HCT116 (cell line): ENCODE results near the gene NPL. TPM values are rescaled to one million over a fixed set of nuclear protein-coding genes. Genes with fewer than 3 reads are reported as not detected.

Source experiments
- ATAC-seq: fragments of 200-7000 bp; cut with Tn5 transposase; 2 replicates; pipeline ENCODE4 v1.9.1; 2020; ENCODE audit warnings: mild to moderate bottlenecking, moderate library complexity
- BruUV-seq: library from RNA; stranded (reverse); fragments of 400-500 nt; replicated peaks from 2 replicates; lab custom pipeline; 2021; lab: Mats Ljungman, UMichigan
- CTCF ChIA-PET: fragments of 300-600 bp; sonication (Branson Sonifier 250); formaldehyde crosslinking; loops from one replicate; lab custom pipeline; 2021; ENCODE audit warnings: antibody characterized with exemption; lab: Charles Lee
- POLR2A ChIA-PET: fragments of 300-600, 350-600 bp; sonication (Branson Sonifier 250); formaldehyde crosslinking; loops from one replicate; lab custom pipeline; 2021; ENCODE audit warnings: antibody characterized with exemption; lab: Charles Lee
- RAD21 ChIA-PET, 2 experiments: fragments of 300-600 bp; sonication (Branson Sonifier 250); formaldehyde crosslinking; loops; one replicate each; lab custom pipeline; 2023; ENCODE audit warnings: low total read pairs in 2 of 2; ENCODE audit not compliant: uncharacterized antibody in 2 of 2, unreplicated experiment in 2 of 2, low non-redundant PET in 1 of 2; lab: Charles Lee
- DNase-seq: peaks from one replicate; pipeline ENCODE4 v3.0.0-alpha.2; 2010; ENCODE audit warnings: low read depth, low spot score
- H2AFZ ChIP-seq: fragments of 200-600 bp; shearing (Covaris generic), sonication (generic); 2 replicates; pipeline ENCODE4 v1.6.1; 2017; ENCODE audit warnings: low read depth, mixed run types, mixed read lengths, antibody characterized with exemption, low read length; ENCODE audit not compliant: poor library complexity, severe bottlenecking
- H3K27ac ChIP-seq: 2 replicates; pipeline ENCODE4 v1.5.1; 2012; ENCODE audit warnings: low read depth, low read length
- H3K27me3 ChIP-seq: fragments of 200-600 bp; sonication (generic); 2 replicates; pipeline ENCODE4 v1.6.1; 2016; ENCODE audit warnings: mixed run types, low read length, mixed read lengths; ENCODE audit not compliant: insufficient read depth
- H3K36me3 ChIP-seq, 2 experiments: fragments of 200-500 bp in 1 of 2; fragments of 200-600 bp in 1 of 2; sonication (Bioruptor generic) in 1 of 2; sonication (generic) in 1 of 2; 2 replicates each; pipeline versions ENCODE4 v1.5.1 to v1.6.1; 2014 to 2016; ENCODE audit warnings: low read length in 2 of 2, inconsistent platforms in 1 of 2, mixed read lengths in 1 of 2, mixed run types in 1 of 2; ENCODE audit not compliant: insufficient read depth in 2 of 2, control insufficient read depth in 1 of 2
- H3K4me1 ChIP-seq, 2 experiments: fragments of 200-600 bp in 1 of 2; sonication (generic) in 1 of 2; 2 replicates each; pipeline versions ENCODE4 v1.5.1 to v1.6.1; 2012 to 2017; ENCODE audit warnings: low read length in 2 of 2, inconsistent platforms in 1 of 2, mild to moderate bottlenecking in 1 of 2, mixed read lengths in 1 of 2, mixed run types in 1 of 2, moderate library complexity in 1 of 2; ENCODE audit not compliant: insufficient read depth in 2 of 2, control insufficient read depth in 1 of 2
- H3K4me2 ChIP-seq: fragments of 200-600 bp; sonication (generic); 2 replicates; pipeline ENCODE4 v1.6.1; 2017; ENCODE audit warnings: mixed run types, low read length, mixed read lengths
- H3K4me3 ChIP-seq, 2 experiments: fragments of 200-600 bp in 1 of 2; sonication (generic) in 1 of 2; replicated peaks in 1 of 2; 2 replicates each; pipeline ENCODE4 v1.5.1; 2011 to 2016; ENCODE audit warnings: low read length in 2 of 2, control low read depth in 1 of 2, low read depth in 1 of 2, mild to moderate bottlenecking in 1 of 2, mixed read lengths in 1 of 2, mixed run types in 1 of 2
- H3K79me2 ChIP-seq: fragments of 200-600 bp; sonication (generic); 2 replicates; pipeline ENCODE4 v1.6.1; 2017; ENCODE audit warnings: mild to moderate bottlenecking, mixed run types, low read length, moderate library complexity, mixed read lengths; ENCODE audit not compliant: insufficient read depth
- H3K9ac ChIP-seq: fragments of 200-600 bp; sonication (generic); 2 replicates; pipeline ENCODE4 v1.6.1; 2016; ENCODE audit warnings: low read length, mixed read lengths
- H3K9me2 ChIP-seq: fragments of 200-600 bp; sonication (generic), shearing (Covaris generic); 2 replicates; pipeline ENCODE4 v1.6.1; 2017; ENCODE audit warnings: mixed run types, mild to moderate bottlenecking, moderate library complexity; ENCODE audit not compliant: insufficient read depth
- H3K9me3 ChIP-seq, 2 experiments: fragments of 200-500 bp in 1 of 2; fragments of 200-600 bp in 1 of 2; sonication (Bioruptor generic) in 1 of 2; sonication (generic) in 1 of 2; 2 replicates each; pipeline ENCODE4 v1.6.1; 2014 to 2017; ENCODE audit warnings: low read length in 2 of 2, mixed read lengths in 2 of 2, inconsistent platforms in 1 of 2, low read depth in 1 of 2, mild to moderate bottlenecking in 1 of 2, mixed run types in 1 of 2, moderate library complexity in 1 of 2; ENCODE audit not compliant: control insufficient read depth in 1 of 2, insufficient read depth in 1 of 2
- H4K20me1 ChIP-seq: fragments of 200-600 bp; sonication (generic), shearing (Covaris generic); 2 replicates; pipeline ENCODE4 v1.6.1; 2017; ENCODE audit warnings: mixed run types, mild to moderate bottlenecking, moderate library complexity; ENCODE audit not compliant: insufficient read depth
- ATF3 ChIP-seq: IDR thresholded peaks from 2 replicates; pipeline ENCODE4 v1.6.1; 2012
- CBX3 ChIP-seq: IDR thresholded peaks from 2 replicates; pipeline ENCODE4 v1.6.1; 2012; ENCODE audit warnings: low read depth
- CEBPB ChIP-seq: IDR thresholded peaks from 2 replicates; pipeline ENCODE4 v1.6.1; 2012; ENCODE audit warnings: low read depth
- CTCF ChIP-seq, 3 experiments: fragments of 200-600 bp in 1 of 3; sonication (generic) in 1 of 3; IDR thresholded peaks in 2 of 3; conservative IDR thresholded peaks in 1 of 3; 2 replicates each; pipeline ENCODE4 v1.5.1; 2012 to 2017; ENCODE audit warnings: low read depth in 2 of 3, low read length in 2 of 3, antibody characterized with exemption in 1 of 3, borderline replicate concordance in 1 of 3, control low read depth in 1 of 3, mild to moderate bottlenecking in 1 of 3, mixed read lengths in 1 of 3, mixed run types in 1 of 3, moderate library complexity in 1 of 3; ENCODE audit not compliant: insufficient read depth in 1 of 3
- EGR1 ChIP-seq: IDR thresholded peaks from 2 replicates; pipeline ENCODE4 v1.6.1; 2012; ENCODE audit warnings: low read depth
- ELF1 ChIP-seq: IDR thresholded peaks from 2 replicates; pipeline ENCODE4 v1.6.1; 2012; ENCODE audit warnings: low read depth, borderline replicate concordance
- FOSL1 ChIP-seq: IDR thresholded peaks from 2 replicates; pipeline ENCODE4 v1.6.1; 2012; ENCODE audit warnings: low read depth
- MAX ChIP-seq: IDR thresholded peaks from 2 replicates; pipeline ENCODE4 v1.6.1; 2012
- POLR2A ChIP-seq: IDR thresholded peaks from 2 replicates; pipeline ENCODE4 v1.7.0; 2011; ENCODE audit warnings: borderline replicate concordance; ENCODE audit not compliant: insufficient read depth, insufficient read length; ENCODE audit errors: extremely low read depth
- POLR2AphosphoS5 ChIP-seq: IDR thresholded peaks from 2 replicates; pipeline ENCODE4 v1.6.1; 2011; ENCODE audit warnings: mild to moderate bottlenecking, low read depth, low read length, moderate library complexity
- RAD21 ChIP-seq: IDR thresholded peaks from 2 replicates; pipeline ENCODE4 v1.6.1; 2012; ENCODE audit warnings: low read depth, mild to moderate bottlenecking
- SIN3A ChIP-seq: IDR thresholded peaks from 2 replicates; pipeline ENCODE4 v1.6.1; 2012; ENCODE audit warnings: low read depth
- SP1 ChIP-seq: IDR thresholded peaks from 2 replicates; pipeline ENCODE4 v1.6.1; 2012; ENCODE audit warnings: low read depth
- SRF ChIP-seq: IDR thresholded peaks from 2 replicates; pipeline ENCODE4 v1.6.1; 2012; ENCODE audit warnings: low read depth
- YY1 ChIP-seq: IDR thresholded peaks from 2 replicates; pipeline ENCODE4 v1.6.1; 2011; ENCODE audit warnings: low read length, low read depth, moderate library complexity, mild to moderate bottlenecking; ENCODE audit not compliant: insufficient replicate concordance; ENCODE audit errors: extremely low read depth
- ZBTB33 ChIP-seq: IDR thresholded peaks from 2 replicates; pipeline ENCODE4 v1.6.1; 2011; ENCODE audit warnings: mild to moderate bottlenecking, low read length, moderate library complexity; ENCODE audit not compliant: insufficient replicate concordance; ENCODE audit errors: extremely low read depth
- ZFX ChIP-seq: fragments of 450-650 bp; IDR thresholded peaks from 2 replicates; pipeline ENCODE4 v1.6.1; 2017
- intact Hi-C: fragments of 100-400 bp; cut with micrococcal nuclease; formaldehyde crosslinking; loops from 2 replicates; pipeline ENCODE4 v1.10.0; 2022
- total RNA-seq: library from RNA; stranded (reverse); gene quantifications from one replicate; pipeline ENCODE4 v1.2.1, GENCODE V29; 2021; ENCODE audit not compliant: unreplicated experiment

The NPL gene
- total RNA-seq, 1 experiment from 2014 or later: 0.39 TPM

- ATAC-seq: no peak
- ChIA-PET CTCF (no interaction called here), RAD21 (no interaction called here)
- no peak overlapping the region for H3K4me2 ChIP-seq
- H3K79me2 ChIP-seq: peaks cover 97% of the 10 kb centered on the region
- no peak overlapping the region for H3K9ac ChIP-seq
- no peak for TF ChIP-seq CBX3
- TF ChIP-seq ATF3: no peak
- TF ChIP-seq SP1: no peak
- no peak for TF ChIP-seq FOSL1
- no peak for TF ChIP-seq POLR2A
- no peak for TF ChIP-seq ELF1
- no peak for TF ChIP-seq YY1
- TF ChIP-seq POLR2AphosphoS5: no peak
- TF ChIP-seq, all 23 proteins: peak for 0
- no peaks in the 10 kb centered on the region for H3K9me2 ChIP-seq
- intact Hi-C loops: no loop called here
- no peaks in the 10 kb centered on the region for H3K9me3 ChIP-seq
- no peaks in the 10 kb centered on the region for H3K27me3 ChIP-seq
- peaks cover 22% of the 10 kb centered on the region; the same call in 1 of the 2 replicates for H4K20me1 ChIP-seq
- DNase-seq: no peak
- no TSS peak for BruUV-seq
- POLR2A ChIA-PET: no interaction called here
- no peak overlapping the region for H3K27ac ChIP-seq
- H3K4me3 ChIP-seq: no peak overlapping the region
- H3K4me1 ChIP-seq: no peaks in the 10 kb centered on the region
- H3K36me3 ChIP-seq: peaks cover 92 to 93% of the 10 kb centered on the region in 2 experiments
- no peak overlapping the region for H2AFZ ChIP-seq
These were observed 78.3 kb downstream of the NPL start for GRCh38 chr1:182867861-182868260.

GRCh38 chr1:182869241-182869666 lies 79.7 kb downstream of the NPL start:
- no peaks in the 10 kb centered on the region for H3K9me2 ChIP-seq
- intact Hi-C loops: no loop called here
- no peak overlapping the region for H3K4me2 ChIP-seq
- ChIA-PET CTCF (no interaction called here), RAD21 (no interaction called here), POLR2A (no interaction called here)
- TF ChIP-seq EGR1 (no peak), RAD21 (no peak), CTCF (IDR thresholded peaks at IDR 0.05 in 2 of 3, conservative IDR thresholded peaks at IDR 0.05 in 1 of 3; ENCODE audit: borderline replicate concordance in 1 of 3, insufficient read depth in 1 of 3, low read depth in 2 of 3, low read length in 2 of 3) (no peak), ZBTB33 (no peak), ATF3 (no peak), CEBPB (no peak), POLR2AphosphoS5 (no peak), ELF1 (no peak), MAX (no peak), ZFX (no peak), SRF (no peak), CBX3 (no peak), SIN3A (no peak)
- H3K4me3 ChIP-seq: no peak overlapping the region
- H3K79me2 ChIP-seq: peaks cover 96% of the 10 kb centered on the region
- H2AFZ ChIP-seq: no peak overlapping the region
- no peaks in the 10 kb centered on the region for H3K9me3 ChIP-seq
- H3K4me1 ChIP-seq: no peaks in the 10 kb centered on the region
- H4K20me1 ChIP-seq: peaks cover 19% of the 10 kb centered on the region; the same call in 1 of the 2 replicates
- peak; percentile 25; the same call in 1 of the 2 replicates for ATAC-seq
- no peaks in the 10 kb centered on the region for H3K27me3 ChIP-seq
- H3K36me3 ChIP-seq: peaks cover 89 to 95% of the 10 kb centered on the region in 2 experiments
- BruUV-seq: no TSS peak
- no peak overlapping the region; the same call in 1 of the 2 replicates for H3K27ac ChIP-seq
- no peak for DNase-seq
- H3K9ac ChIP-seq: no peak overlapping the region
